Sigmoid colon (tissue), 4 donors: ENCODE measurements around the gene TRMT10C.
"Not testable (repeated sequence)": the region's sequence is repeated elsewhere in the genome, so short reads cannot be mapped to it uniquely, and the experiment has no call there.

Source experiments
- CTCF ChIP-seq, 4 experiments: fragments of 450-650 bp in 3 of 4; fragments of 200-600 bp in 1 of 4; IDR thresholded peaks; one replicate each; pipeline ENCODE4 v1.5.1; 2016 to 2019; ENCODE audit warnings: antibody characterized with exemption in 4 of 4, mild to moderate bottlenecking in 3 of 4, moderate library complexity in 2 of 4
- EP300 ChIP-seq, 4 donors: sonication (generic); formaldehyde crosslinking; IDR thresholded peaks; one replicate each; pipeline ENCODE4 v1.6.1; 2017; ENCODE audit warnings: antibody characterized with exemption in 4 of 4
- POLR2A ChIP-seq, 2 donors: fragments of 450-650 bp; IDR thresholded peaks; one replicate each; pipeline ENCODE4 v1.6.1; 2016; ENCODE audit warnings: antibody characterized with exemption in 2 of 2, mild to moderate bottlenecking in 2 of 2, moderate library complexity in 2 of 2
- POLR2AphosphoS5 ChIP-seq, 4 donors: sonication (generic); formaldehyde crosslinking; IDR thresholded peaks; one replicate each; pipeline ENCODE4 v1.6.1; 2017; ENCODE audit warnings: antibody characterized with exemption in 4 of 4

GRCh38 chr3:101536955-101537354, 24.7 kb upstream of the TRMT10C start:
- TF ChIP-seq CTCF, EP300, POLR2AphosphoS5, POLR2A (IDR thresholded peaks at IDR 0.05): not testable (repeated sequence)
